C1 segment of cervical spinal cord (tissue), 14 donors: ENCODE data around the gene ZNF160.
"Not testable (repeated sequence)": the region's sequence is repeated elsewhere in the genome, so short reads cannot be mapped to it uniquely, and the experiment has no call there.

Experiments used
- DNase-seq, 14 donors: peaks; one replicate each; lab custom pipeline; 2025; lab: John Stamatoyannopoulos, UW

Gene ZNF160

GRCh38 chr19:53092723-53093122, 10.5 kb downstream of the ZNF160 start:
- DNase-seq: no peak

GRCh38 chr19:53091413-53092254, 11.6 kb downstream of the ZNF160 start:
- DNase-seq: no peak

- DNase-seq: no peak
Measured at GRCh38 chr19:53088091-53088490, 15.1 kb downstream of the ZNF160 start.

- peak in 8 of 14 donors; percentile 4 to 37 (median 22) for DNase-seq
Measured at GRCh38 chr19:53086949-53087348, 16.3 kb downstream of the ZNF160 start.

- DNase-seq: no peak
Measured at GRCh38 chr19:53085496-53085895, 17.7 kb downstream of the ZNF160 start.

GRCh38 chr19:53082929-53083328, 20.3 kb downstream of the ZNF160 start:
- DNase-seq: no peak

GRCh38 chr19:53079313-53079924, 23.8 kb downstream of the ZNF160 start:
- no peak for DNase-seq

- no peak for DNase-seq
Measured at GRCh38 chr19:53078668-53079067, 24.6 kb downstream of the ZNF160 start.

- peak in 11 of 14 donors; percentile 5 to 60 (median 23) for DNase-seq
Measured at GRCh38 chr19:53076984-53077383, 26.2 kb downstream of the ZNF160 start.

GRCh38 chr19:53068834-53069233, 34.4 kb downstream of the ZNF160 start:
- no peak for DNase-seq

- no peak for DNase-seq
Measured at GRCh38 chr19:53068199-53068598, 35.0 kb downstream of the ZNF160 start.

GRCh38 chr19:53057904-53058580, 45.2 kb downstream of the ZNF160 start:
- peak in 1 of 14 donors; percentile 16 for DNase-seq

GRCh38 chr19:53055117-53055516, 48.1 kb downstream of the ZNF160 start:
- no peak for DNase-seq

- no peak for DNase-seq
Measured at GRCh38 chr19:53047379-53047778, 55.8 kb downstream of the ZNF160 start.

- DNase-seq: no peak
Measured at GRCh38 chr19:53045536-53045935, 57.7 kb downstream of the ZNF160 start.

GRCh38 chr19:53041366-53041765, 61.9 kb downstream of the ZNF160 start:
- no peak for DNase-seq

GRCh38 chr19:53037101-53038097, 65.8 kb downstream of the ZNF160 start:
- peak in 1 of 14 donors; percentile 16 for DNase-seq

- DNase-seq: no peak
Measured at GRCh38 chr19:53034948-53035675, 68.1 kb downstream of the ZNF160 start.

- DNase-seq: no peak
Measured at GRCh38 chr19:53034054-53034453, 69.2 kb downstream of the ZNF160 start.

- DNase-seq: not testable (repeated sequence)
Measured at GRCh38 chr19:53028306-53028705, 74.9 kb downstream of the ZNF160 start.

GRCh38 chr19:53019684-53020083, 83.5 kb downstream of the ZNF160 start:
- DNase-seq: no peak
